AG08395 (cell line): ENCODE data around the gene PEX16.

Experiments
- DNase-seq: peaks from one replicate; pipeline ENCODE4 v3.0.0; 2012; ENCODE audit warnings: mixed read lengths, low spot score

The PEX16 gene

DNA sequence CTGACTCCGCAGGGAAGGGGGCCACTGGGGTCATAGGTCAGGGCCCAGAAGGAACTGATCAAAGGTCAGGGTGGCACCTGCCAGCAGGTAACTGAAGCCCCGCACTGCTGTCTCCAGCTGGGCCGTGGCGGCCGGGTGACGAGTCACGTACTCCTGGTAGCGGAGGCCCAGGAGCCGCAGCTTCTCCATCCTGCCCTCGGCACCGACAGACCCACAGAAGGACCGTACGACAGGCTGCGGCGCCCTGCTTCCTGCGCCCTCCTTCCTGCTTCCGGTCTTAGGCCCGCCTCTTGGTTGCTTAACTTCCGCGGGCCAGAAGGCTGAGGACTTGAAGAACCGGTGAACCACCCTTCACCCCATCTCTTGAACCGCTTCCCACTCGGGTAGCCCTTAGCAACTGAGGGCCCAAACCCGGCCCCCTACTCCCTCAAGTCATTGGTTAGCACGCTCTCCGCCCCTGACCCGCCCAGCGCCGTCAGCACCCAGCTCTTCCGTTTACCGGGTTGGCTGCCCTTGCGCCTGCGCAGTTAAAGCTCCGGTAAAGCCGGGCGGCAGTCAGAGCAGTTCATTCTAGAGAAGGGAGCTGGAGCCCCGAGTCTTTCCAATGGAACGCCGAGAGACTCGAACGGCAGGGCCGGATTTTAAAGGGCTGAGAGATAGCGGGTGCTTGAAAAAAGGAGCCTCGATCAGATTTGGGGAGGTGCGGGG lies at the start of gene PEX16:
Gene PEX16 (minus strand): TSS at position 255 of the 708 bp plus-strand sequence. CDS start 66 bp downstream, at position 189.
- DNase-seq, result peak; percentile 99

DNA sequence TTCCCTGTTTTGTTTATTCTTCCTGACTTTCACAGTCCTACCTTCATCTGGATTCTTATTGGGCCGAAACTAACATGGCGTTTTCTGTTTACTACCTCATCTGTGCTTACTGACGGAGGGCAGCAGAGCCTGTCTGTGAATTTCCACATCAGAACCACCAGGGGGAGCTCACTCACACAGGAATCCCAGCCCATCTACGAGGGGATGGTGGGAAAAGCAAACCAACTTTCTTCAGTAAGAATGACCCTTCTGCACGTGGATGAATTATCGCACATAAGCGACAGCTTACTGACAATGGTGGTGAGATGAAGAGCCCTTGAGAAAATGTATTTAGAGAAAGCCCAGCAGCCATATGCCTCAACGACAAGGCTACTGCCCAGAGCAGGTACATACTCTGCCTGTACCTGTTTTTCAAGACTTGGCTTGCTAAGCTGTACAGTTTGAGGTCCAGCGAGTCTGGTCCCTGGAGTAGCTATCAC lies 47.3 kb upstream of the PEX16 start:
- peak; percentile 80 for DNase-seq

DNA sequence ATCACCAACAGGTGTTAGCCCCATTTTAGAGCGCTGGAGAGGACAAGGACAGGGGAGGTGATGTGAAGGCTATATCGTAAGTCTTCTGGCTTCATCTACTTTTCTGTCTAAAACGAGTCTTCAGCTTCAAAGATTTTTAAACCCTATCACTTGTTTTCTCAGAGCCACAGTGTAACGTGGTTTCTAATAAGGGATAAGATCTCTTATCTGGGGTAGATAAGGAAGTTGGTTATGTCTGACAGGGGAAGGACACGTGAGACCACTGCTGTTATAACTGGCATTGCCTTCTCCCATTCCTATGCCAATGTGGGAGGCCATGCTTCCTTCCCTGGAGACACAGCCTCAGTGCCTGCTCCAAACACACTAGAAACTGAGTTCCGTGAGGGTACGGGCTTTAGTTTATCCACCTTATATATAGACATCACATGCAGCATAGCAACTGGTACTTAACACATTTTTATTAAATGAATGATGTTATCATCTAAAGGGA lies 44.1 kb upstream of the PEX16 start:
- no peak for DNase-seq

DNA sequence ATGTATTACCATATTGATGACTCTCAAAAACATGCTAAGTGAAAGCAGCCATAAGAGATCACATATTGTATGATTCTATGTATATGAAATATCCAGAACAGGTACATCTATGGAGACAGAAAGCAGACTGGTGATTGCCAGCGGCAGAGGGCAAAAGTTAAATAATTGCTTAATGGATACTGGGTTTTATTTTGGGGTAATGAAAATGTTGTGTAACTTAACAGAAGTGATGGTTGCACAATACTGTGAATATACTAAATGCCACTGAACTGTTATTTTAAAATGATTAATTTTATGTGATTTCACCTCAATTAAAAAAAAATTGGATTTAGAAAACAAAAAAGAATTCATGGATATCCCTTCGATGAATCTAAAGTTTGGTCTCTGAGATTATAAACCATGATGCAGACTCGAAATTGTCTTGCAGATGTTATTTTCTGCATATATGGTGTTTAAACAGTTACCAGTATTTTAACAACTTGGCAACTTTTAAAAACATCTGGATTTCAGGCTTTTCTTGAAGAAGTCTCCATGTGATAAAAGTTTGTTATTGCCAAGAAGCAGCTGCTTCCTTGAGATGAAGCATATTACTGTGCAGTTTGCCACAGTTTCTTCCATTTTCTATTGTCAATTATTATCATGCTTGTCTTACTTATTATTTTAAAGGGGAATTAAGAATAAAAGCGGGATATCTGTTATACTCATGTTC lies 42.9 kb upstream of the PEX16 start:
- DNase-seq, result peak; percentile 5

DNA sequence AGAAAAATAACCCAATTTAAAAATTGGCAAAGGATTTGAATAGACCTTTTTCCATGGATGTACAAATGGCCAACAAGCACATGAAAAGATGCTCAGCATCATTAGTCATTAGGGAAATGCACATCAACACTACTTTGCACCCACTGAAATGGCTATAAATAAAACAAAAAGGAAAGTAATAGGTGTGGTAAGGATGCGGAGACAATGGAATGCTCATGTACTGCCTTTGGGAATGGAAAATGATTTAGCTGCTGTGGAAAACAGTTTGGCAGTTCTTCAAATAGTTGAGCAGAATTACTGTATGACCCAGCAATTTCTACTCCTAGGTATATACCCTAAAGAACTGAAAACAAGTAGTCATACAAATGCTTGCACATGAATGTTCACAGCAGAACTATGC lies 42.2 kb upstream of the PEX16 start:
- DNase-seq, result peak; percentile 25

DNA sequence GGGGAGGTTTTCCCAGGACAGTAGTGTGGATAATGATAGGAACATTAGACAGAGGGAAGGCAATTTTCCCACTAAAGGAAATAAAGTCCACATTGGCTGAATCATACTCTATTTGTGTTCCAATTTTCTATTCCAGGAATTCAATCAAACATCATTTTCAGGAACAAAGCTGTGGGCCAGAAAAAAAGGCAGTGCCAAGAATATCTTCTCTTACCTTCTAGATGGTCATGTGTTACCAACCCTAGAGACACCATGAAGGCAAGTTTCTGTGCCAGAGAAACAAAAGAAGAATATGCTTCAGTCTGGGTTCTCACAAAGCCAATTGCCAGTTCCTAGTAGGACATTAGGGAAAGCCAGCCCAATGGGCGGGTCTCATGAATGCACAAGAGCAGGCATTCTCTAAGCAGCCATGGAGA lies 32.3 kb upstream of the PEX16 start:
- no peak for DNase-seq

DNA sequence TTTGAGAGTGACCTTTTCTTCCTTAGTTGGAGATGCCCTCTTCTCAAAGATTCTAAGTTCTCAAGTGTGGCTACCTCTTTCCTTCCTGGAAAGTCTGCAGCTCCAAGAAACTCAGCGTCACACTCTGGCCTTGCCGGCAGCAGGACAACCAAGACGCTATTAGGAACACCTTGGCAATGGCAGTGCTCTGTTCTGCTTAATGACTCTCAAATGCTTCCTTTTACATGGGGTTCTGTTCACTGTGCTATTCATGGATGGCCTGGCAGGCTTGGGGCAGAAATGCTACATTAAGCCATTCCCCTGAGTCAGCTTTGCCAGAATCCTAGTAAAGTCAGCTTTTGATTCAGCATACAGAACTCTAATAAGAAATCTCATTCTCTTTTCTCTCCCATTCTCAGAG lies 30.7 kb upstream of the PEX16 start:
- no peak for DNase-seq

DNA sequence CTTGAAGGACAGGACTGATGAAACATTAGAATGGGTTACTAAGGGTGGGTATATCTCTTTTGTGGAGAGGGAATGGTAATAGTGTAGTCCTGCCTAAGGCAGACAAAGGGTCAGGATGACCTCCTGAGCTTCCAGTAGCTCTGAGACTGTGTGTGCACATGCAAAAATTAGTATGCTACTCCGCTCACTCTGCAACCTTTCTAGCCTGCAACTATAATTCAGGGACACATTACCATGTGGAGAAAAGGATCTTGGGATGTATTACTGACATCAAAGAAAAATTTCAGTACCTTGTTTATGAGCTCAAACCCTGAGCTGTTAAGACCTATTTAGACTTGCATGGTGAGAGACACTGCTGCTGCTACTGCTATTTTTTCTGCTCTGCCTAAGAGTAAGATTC lies 30.2 kb upstream of the PEX16 start:
- DNase-seq, result no peak

DNA sequence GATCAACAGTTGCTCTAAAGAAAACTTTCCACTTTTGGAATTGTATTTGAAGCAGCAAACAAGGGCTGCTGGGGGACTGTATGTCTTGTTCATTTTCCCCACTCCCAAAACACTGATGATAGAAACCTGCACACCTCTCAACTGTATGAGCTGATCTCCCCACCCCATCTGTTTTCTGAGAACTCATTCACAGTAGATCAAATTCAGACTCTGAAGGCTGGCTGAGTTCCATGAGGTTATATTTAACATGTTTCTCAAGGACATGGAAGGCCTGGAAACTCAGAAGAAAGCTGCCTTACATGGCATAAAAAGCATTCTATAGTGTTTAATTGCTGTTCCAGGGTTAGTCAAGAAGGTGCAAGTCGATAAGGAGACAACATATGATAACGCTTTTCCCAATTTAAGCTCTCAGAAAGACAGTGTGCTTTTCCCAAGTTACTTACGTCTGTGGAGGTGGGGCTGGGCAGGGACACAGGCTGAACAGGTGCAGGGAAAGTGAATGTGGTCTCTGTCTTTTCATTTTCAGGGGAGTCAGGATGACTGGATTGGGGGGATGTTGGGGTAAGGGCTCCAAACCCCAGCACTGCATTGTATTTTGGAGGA lies 27.8 kb upstream of the PEX16 start:
- DNase-seq, result no peak

GRCh38 chr11:45942381-45942780 lies 24.7 kb upstream of the PEX16 start:
- no peak for DNase-seq

GRCh38 chr11:45941285-45941684 lies 23.6 kb upstream of the PEX16 start:
- no peak for DNase-seq

- no peak for DNase-seq
Observed at GRCh38 chr11:45939836-45940235, 22.2 kb upstream of the PEX16 start.

DNA sequence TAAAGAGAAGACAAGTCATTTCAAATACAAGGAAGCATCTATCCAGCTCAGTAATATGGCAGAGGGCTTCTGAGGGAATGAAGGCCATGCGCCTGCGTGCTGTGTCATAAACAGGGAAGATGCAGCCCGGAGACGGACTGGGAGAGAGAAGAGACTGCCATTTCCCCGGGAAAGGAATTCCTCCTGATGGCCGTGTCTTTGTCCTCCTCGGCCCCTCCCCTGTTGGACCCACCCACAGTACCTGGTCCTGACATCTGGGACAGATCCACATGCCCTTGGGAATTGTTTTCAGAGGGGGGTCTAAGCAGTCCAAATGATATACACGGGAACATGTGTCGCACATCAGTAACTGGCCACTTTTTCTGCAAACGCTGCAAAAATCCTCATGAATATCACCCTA lies 20.2 kb upstream of the PEX16 start:
- DNase-seq, result no peak

DNA sequence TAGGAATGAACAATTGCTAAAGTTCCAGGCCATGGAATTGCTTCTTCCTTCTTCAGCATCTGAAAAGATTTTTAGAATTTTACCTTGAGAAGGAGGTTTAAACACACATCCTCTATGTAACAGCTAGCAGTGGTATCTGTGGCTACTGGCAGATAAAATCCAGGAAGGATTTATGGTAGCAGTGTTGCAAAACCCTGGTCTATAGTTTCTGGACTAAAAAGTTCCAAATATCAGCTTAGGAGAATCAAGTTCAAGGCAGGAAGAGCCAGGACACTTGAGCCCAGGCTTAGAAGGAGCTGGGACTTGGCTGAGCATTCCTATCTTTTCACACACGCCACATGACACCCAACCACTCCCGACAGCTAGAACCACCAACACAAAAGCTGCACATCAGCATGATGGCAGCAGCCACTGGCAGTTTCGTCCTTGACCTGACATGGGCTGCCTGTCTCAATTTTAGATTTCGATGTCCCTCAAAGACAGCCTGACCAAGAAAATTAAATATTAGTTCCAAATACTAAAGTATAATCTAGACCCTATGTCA lies 18.9 kb upstream of the PEX16 start:
- DNase-seq, result no peak

- DNase-seq, result no peak
Observed at GRCh38 chr11:45935349-45936064, 17.8 kb upstream of the PEX16 start.

DNA sequence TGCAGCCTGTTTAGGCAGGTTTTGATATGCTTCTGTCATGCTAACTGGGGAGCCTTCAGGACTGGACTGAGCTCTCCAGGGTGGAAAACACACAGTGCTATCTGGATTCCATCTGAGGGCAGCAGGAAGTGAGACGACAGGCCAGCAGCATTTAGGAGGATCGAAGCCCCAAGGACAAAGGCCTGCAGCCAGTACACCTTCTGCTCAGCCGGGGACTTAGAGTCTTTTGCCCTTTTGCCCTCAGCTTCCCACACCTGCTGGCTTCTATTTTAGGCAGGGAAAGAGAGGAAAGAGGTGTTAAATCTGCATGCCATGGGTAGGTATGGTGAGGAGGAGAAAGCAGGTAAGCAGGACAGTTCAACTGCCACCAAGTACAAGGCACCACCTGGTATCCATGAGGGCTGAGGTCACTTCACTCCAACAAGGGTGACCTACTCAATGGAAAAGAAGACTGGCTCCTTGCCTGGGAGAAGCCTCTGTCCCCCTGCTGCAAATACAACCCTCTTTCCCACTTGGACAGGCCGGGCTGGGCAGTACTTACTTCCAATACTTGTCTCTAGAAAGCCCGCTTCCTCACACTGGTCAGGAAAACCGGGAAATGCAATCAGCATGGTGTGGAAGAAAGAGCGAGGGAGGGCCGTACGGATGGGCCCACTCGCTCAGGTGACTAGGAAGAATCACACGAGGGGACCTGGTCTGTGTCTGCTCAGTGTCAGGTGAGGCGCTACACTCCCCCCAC lies 17.1 kb upstream of the PEX16 start:
- DNase-seq, result no peak

GRCh38 chr11:45933846-45934579 lies 16.3 kb upstream of the PEX16 start:
- no peak for DNase-seq

DNA sequence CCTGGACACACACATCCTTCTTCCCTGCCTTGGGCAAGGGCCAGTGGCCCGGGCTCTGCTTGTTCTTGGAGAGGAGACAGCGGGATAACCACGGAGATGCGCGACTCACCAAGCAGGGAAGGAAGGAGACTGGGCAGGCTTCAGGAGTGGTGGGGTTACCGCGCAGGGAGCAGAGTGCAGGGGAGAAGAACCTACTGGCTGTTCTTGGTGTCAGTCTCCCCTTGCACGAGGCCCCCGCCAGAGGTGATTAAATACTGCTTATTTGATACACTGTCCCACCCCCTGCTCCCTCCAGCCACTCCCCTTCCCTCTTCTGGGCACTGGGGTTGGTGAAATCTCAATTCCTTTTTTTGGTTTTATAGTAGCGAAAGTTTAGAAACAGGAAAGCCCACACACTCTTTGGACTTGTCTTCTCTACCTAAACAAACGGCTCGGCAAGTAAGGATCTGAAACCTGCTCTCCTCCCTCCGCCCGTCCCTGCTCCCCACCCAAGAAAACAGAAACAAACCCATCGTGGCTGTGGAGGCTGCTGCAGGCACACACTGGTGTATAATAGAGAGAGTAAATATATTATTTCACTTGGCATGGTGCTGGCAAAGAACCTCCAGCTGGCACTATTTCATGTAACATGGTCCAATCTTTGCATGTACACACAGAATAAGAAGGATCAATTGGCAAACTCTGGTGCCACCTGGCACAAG lies 15.6 kb upstream of the PEX16 start:
- no peak for DNase-seq

GRCh38 chr11:45932217-45932616 lies 14.5 kb upstream of the PEX16 start:
- DNase-seq, result no peak

GRCh38 chr11:45931739-45932138 lies 14.1 kb upstream of the PEX16 start:
- DNase-seq, result no peak
